NCI-H345 treated with DMSO at 0.1 percent for 48 hours (cell line): ENCODE data around the gene HTT-AS.

Experiments used
- DNase-seq: peaks from one replicate; lab custom pipeline; 2025; ENCODE audit not compliant: unreplicated experiment; lab: John Stamatoyannopoulos, UW

HTT-AS gene

GRCh38 chr4:3031357-3032082 is 42.8 kb downstream of the HTT-AS start:
- DNase-seq, result no peak

GRCh38 chr4:3030566-3031356 is 43.6 kb downstream of the HTT-AS start:
- no peak for DNase-seq

- DNase-seq, result no peak
These were observed 44.9 kb downstream of the HTT-AS start for GRCh38 chr4:3029464-3029863.

GRCh38 chr4:3026540-3026939 is 47.8 kb downstream of the HTT-AS start:
- DNase-seq, result no peak

- DNase-seq, result no peak
These were observed 48.5 kb downstream of the HTT-AS start for GRCh38 chr4:3025881-3026280.

GRCh38 chr4:3022651-3023050 is 51.7 kb downstream of the HTT-AS start:
- no peak for DNase-seq

- no peak for DNase-seq
These were observed 52.2 kb downstream of the HTT-AS start for GRCh38 chr4:3022112-3022511.

- no peak for DNase-seq
These were observed 52.7 kb downstream of the HTT-AS start for GRCh38 chr4:3021627-3022026.

- no peak for DNase-seq
These were observed 53.2 kb downstream of the HTT-AS start for GRCh38 chr4:3021127-3021526.

GRCh38 chr4:3019145-3019846 is 55.0 kb downstream of the HTT-AS start:
- no peak for DNase-seq

GRCh38 chr4:3017504-3017903 is 56.8 kb downstream of the HTT-AS start:
- DNase-seq, result no peak

GRCh38 chr4:3016961-3017360 is 57.4 kb downstream of the HTT-AS start:
- DNase-seq, result no peak

GRCh38 chr4:3013839-3014350 is 60.4 kb downstream of the HTT-AS start:
- DNase-seq, result no peak
